HepG2 (cell line): Measurements from ENCODE around the gene SNAI1. TPM values are rescaled to one million over a fixed set of nuclear protein-coding genes. Genes with fewer than 3 reads are reported as not detected.

Experiments
- GABPB1 ChIP-seq: IDR thresholded peaks from 2 replicates; pipeline ENCODE4 v1.6.1; 2016; ENCODE audit warnings: mild to moderate bottlenecking, missing genetic modification reagents, moderate library complexity, missing compliant biosample characterization
- HNRNPK ChIP-seq: fragments of 200-400 bp; formaldehyde crosslinking; IDR thresholded peaks from 2 replicates; pipeline ENCODE4 v1.6.1; 2018; ENCODE audit warnings: low read length, low read depth, moderate library complexity, mild to moderate bottlenecking; ENCODE audit not compliant: poor library complexity, severe bottlenecking
- MTF1 ChIP-seq: sonication (generic); formaldehyde crosslinking; IDR thresholded peaks from 2 replicates; pipeline ENCODE4 v1.5.0; 2020; ENCODE audit warnings: missing genetic modification reagents
- SCMH1 ChIP-seq: sonication (generic); formaldehyde crosslinking; IDR thresholded peaks from 2 replicates; pipeline ENCODE4 v1.9.0; 2021; ENCODE audit warnings: missing genetic modification reagents, mild to moderate bottlenecking, borderline replicate concordance
- polyA plus RNA-seq, 8 experiments: library from polyadenylated mRNA; depleted of rRNA in 3 of 8; stranded (reverse) in 7 of 8; unstranded in 1 of 8; fragments of >200 nt; fragmentation: Illumina TruSeq in 4 of 8; extraction: Trizol in 4 of 8; gene quantifications; 2 replicates each; pipeline versions ENCODE4 v1.2.1 to v1.2.3, GENCODE V29; 2011 to 2016; ENCODE audit warnings: low read depth in 4 of 8, missing spikeins in 1 of 8, mixed read lengths in 1 of 8; ENCODE audit not compliant: insufficient read depth in 1 of 8
- total RNA-seq, 5 experiments: library from RNA; depleted of rRNA; stranded (reverse); fragments of >200 nt; fragmentation: Illumina TruSeq; extraction: Trizol; gene quantifications; 2 replicates each; pipeline ENCODE4 v1.2.3, GENCODE V29; 2016; ENCODE audit warnings: low read depth in 1 of 5
- TF ChIP-seq, protein P1 (sequence below): IDR thresholded peaks from 2 replicates; pipeline ENCODE4 v1.6.1; 2016; ENCODE audit warnings: low read depth, missing genetic modification reagents, missing compliant biosample characterization
- TF ChIP-seq, protein P2 (sequence below): sonication (generic); formaldehyde crosslinking; IDR thresholded peaks from 2 replicates; pipeline ENCODE4 v1.9.0; 2021; ENCODE audit warnings: missing genetic modification reagents, borderline replicate concordance
- TF ChIP-seq, protein P3 (sequence below): sonication (generic); formaldehyde crosslinking; IDR thresholded peaks from 2 replicates; pipeline ENCODE4 v1.4.0; 2020; ENCODE audit warnings: missing genetic modification reagents
- TF ChIP-seq, protein P4 (sequence below): sonication (generic); formaldehyde crosslinking; IDR thresholded peaks from 2 replicates; pipeline ENCODE4 v1.4.0; 2020; ENCODE audit warnings: mild to moderate bottlenecking, missing genetic modification reagents
- TF ChIP-seq, protein P5 (sequence below): IDR thresholded peaks from 2 replicates; pipeline ENCODE4 v1.6.1; 2016; ENCODE audit warnings: low read depth, control low read depth
- TF ChIP-seq, protein P6 (sequence below): sonication (generic); formaldehyde crosslinking; IDR thresholded peaks from 2 replicates; pipeline ENCODE4 v1.8.0; 2022; ENCODE audit warnings: mild to moderate bottlenecking, missing genetic modification reagents; ENCODE audit not compliant: insufficient replicate concordance

Gene SNAI1
- total and polyA plus RNA-seq, 2 of the 13 experiments (the other 11 are each of a cell fraction or from before 2014, with no cell fraction given): 1.3 to 1.4 TPM

DNA sequence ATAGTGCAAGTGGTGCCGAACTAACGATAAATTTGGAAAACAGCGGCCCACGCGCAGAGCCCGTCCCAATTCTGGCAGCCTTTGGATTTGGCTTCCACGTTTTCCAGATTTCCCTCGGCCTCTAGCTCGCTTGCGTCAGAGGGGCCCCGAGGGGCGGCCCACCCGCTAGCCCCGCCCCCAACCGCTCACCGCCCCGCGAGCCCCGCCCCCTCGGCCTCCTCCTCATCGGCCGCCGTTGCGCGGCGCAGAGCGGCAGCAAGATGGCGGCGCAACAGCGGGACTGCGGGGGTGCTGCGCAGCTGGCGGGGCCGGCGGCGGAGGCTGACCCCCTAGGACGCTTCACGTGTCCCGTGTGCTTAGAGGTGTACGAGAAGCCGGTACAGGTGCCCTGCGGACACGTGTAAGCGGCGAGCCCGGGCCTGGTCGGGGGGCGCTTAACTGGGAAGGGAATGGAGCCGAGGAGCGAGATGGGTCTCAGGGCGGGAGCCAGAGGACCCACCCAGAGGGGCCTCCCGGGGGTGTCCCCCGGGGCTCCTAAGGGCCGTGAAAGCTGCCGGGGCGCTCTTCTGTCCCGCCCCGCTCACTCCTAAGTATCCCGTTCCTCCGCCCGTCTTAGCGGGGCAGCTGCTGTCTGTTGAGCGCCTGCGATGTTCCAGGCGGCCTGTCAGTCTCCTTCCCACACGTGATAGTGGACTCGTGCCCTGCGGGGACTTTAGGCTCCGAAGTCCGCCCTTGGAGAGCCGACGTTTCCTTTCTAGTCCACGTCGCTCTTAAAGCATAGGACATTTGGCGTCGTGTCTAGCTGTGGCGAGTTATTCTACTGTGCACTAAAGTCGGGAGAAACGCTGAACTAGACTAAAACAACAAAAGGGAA, 46.4 kb upstream of the SNAI1 start, which contains the start of gene RNF114 (continued):
- TF ChIP-seq, protein P1, sequence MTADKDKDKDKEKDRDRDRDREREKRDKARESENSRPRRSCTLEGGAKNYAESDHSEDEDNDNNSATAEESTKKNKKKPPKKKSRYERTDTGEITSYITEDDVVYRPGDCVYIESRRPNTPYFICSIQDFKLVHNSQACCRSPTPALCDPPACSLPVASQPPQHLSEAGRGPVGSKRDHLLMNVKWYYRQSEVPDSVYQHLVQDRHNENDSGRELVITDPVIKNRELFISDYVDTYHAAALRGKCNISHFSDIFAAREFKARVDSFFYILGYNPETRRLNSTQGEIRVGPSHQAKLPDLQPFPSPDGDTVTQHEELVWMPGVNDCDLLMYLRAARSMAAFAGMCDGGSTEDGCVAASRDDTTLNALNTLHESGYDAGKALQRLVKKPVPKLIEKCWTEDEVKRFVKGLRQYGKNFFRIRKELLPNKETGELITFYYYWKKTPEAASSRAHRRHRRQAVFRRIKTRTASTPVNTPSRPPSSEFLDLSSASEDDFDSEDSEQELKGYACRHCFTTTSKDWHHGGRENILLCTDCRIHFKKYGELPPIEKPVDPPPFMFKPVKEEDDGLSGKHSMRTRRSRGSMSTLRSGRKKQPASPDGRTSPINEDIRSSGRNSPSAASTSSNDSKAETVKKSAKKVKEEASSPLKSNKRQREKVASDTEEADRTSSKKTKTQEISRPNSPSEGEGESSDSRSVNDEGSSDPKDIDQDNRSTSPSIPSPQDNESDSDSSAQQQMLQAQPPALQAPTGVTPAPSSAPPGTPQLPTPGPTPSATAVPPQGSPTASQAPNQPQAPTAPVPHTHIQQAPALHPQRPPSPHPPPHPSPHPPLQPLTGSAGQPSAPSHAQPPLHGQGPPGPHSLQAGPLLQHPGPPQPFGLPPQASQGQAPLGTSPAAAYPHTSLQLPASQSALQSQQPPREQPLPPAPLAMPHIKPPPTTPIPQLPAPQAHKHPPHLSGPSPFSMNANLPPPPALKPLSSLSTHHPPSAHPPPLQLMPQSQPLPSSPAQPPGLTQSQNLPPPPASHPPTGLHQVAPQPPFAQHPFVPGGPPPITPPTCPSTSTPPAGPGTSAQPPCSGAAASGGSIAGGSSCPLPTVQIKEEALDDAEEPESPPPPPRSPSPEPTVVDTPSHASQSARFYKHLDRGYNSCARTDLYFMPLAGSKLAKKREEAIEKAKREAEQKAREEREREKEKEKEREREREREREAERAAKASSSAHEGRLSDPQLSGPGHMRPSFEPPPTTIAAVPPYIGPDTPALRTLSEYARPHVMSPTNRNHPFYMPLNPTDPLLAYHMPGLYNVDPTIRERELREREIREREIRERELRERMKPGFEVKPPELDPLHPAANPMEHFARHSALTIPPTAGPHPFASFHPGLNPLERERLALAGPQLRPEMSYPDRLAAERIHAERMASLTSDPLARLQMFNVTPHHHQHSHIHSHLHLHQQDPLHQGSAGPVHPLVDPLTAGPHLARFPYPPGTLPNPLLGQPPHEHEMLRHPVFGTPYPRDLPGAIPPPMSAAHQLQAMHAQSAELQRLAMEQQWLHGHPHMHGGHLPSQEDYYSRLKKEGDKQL (CRISPR knock-in tag): no peak; the same call in 1 of the 2 replicates
- TF ChIP-seq, protein P2, sequence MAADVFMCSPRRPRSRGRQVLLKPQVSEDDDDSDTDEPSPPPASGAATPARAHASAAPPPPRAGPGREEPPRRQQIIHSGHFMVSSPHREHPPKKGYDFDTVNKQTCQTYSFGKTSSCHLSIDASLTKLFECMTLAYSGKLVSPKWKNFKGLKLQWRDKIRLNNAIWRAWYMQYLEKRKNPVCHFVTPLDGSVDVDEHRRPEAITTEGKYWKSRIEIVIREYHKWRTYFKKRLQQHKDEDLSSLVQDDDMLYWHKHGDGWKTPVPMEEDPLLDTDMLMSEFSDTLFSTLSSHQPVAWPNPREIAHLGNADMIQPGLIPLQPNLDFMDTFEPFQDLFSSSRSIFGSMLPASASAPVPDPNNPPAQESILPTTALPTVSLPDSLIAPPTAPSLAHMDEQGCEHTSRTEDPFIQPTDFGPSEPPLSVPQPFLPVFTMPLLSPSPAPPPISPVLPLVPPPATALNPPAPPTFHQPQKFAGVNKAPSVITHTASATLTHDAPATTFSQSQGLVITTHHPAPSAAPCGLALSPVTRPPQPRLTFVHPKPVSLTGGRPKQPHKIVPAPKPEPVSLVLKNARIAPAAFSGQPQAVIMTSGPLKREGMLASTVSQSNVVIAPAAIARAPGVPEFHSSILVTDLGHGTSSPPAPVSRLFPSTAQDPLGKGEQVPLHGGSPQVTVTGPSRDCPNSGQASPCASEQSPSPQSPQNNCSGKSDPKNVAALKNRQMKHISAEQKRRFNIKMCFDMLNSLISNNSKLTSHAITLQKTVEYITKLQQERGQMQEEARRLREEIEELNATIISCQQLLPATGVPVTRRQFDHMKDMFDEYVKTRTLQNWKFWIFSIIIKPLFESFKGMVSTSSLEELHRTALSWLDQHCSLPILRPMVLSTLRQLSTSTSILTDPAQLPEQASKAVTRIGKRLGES (CRISPR knock-in tag): no peak
- TF ChIP-seq HNRNPK (peak; percentile 62), GABPB1 (peak; percentile 79), MTF1 (CRISPR knock-in tag) (no peak), SCMH1 (CRISPR knock-in tag) (no peak)
- TF ChIP-seq, protein P3, sequence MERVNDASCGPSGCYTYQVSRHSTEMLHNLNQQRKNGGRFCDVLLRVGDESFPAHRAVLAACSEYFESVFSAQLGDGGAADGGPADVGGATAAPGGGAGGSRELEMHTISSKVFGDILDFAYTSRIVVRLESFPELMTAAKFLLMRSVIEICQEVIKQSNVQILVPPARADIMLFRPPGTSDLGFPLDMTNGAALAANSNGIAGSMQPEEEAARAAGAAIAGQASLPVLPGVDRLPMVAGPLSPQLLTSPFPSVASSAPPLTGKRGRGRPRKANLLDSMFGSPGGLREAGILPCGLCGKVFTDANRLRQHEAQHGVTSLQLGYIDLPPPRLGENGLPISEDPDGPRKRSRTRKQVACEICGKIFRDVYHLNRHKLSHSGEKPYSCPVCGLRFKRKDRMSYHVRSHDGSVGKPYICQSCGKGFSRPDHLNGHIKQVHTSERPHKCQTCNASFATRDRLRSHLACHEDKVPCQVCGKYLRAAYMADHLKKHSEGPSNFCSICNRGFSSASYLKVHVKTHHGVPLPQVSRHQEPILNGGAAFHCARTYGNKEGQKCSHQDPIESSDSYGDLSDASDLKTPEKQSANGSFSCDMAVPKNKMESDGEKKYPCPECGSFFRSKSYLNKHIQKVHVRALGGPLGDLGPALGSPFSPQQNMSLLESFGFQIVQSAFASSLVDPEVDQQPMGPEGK (CRISPR knock-in tag): peak; percentile 81
- TF ChIP-seq, protein P4, sequence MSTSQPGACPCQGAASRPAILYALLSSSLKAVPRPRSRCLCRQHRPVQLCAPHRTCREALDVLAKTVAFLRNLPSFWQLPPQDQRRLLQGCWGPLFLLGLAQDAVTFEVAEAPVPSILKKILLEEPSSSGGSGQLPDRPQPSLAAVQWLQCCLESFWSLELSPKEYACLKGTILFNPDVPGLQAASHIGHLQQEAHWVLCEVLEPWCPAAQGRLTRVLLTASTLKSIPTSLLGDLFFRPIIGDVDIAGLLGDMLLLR (CRISPR knock-in tag): peak; percentile 80; the same call in 1 of the 2 replicates
- TF ChIP-seq, protein P5, sequence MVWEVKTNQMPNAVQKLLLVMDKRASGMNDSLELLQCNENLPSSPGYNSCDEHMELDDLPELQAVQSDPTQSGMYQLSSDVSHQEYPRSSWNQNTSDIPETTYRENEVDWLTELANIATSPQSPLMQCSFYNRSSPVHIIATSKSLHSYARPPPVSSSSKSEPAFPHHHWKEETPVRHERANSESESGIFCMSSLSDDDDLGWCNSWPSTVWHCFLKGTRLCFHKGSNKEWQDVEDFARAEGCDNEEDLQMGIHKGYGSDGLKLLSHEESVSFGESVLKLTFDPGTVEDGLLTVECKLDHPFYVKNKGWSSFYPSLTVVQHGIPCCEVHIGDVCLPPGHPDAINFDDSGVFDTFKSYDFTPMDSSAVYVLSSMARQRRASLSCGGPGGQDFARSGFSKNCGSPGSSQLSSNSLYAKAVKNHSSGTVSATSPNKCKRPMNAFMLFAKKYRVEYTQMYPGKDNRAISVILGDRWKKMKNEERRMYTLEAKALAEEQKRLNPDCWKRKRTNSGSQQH (CRISPR knock-in tag): peak; percentile 82; the same call in 1 of the 2 replicates
- TF ChIP-seq, protein P6, sequence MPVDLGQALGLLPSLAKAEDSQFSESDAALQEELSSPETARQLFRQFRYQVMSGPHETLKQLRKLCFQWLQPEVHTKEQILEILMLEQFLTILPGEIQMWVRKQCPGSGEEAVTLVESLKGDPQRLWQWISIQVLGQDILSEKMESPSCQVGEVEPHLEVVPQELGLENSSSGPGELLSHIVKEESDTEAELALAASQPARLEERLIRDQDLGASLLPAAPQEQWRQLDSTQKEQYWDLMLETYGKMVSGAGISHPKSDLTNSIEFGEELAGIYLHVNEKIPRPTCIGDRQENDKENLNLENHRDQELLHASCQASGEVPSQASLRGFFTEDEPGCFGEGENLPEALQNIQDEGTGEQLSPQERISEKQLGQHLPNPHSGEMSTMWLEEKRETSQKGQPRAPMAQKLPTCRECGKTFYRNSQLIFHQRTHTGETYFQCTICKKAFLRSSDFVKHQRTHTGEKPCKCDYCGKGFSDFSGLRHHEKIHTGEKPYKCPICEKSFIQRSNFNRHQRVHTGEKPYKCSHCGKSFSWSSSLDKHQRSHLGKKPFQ (CRISPR knock-in tag): peak; percentile 88
